ENCODE results near the gene TIMM44. TPM values are rescaled to one million over a fixed set of nuclear protein-coding genes. Genes with fewer than 3 reads are reported as not detected.

The TIMM44 gene
- total RNA-seq, 2 experiments from 2014 or later, result 66.5 to 68.5 TPM

DNA sequence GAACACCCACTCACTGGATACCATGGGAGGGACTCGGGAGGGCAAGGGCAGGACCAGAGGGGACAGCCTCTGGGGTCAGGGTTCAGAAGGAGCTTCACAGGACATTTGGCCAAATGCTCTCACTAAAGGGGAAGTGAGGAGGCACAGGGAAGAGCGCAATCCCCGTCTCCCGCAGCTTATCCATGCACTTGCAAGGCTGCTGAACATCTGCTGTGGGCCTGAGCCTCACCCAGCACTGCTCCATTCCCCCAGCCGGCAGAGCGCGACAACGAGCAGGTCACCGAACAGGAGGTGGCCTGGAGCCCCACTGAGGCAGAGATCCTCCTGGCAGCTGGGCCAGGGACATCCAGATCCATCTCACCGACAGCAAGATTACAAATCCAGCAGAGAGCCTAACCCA lies 38.6 kb upstream of the TIMM44 start:
- DNase-seq, result no peak
- H3K4me3 Mint-ChIP-seq, result no peak overlapping the region
- no peaks in the 10 kb centered on the region for H3K4me1 Mint-ChIP-seq (ENCODE audit: low read depth)
- POLR2A ChIA-PET, result no interaction called here
- H3K27me3 Mint-ChIP-seq, result no peaks in the 10 kb centered on the region
- intact Hi-C loops (cut with micrococcal nuclease), result no loop called here
- H3K36me3 Mint-ChIP-seq, result peaks cover 18% of the 10 kb centered on the region
- CTCF ChIA-PET, result no interaction called here
- no peak overlapping the region for H3K27ac Mint-ChIP-seq
- H3K9me3 Mint-ChIP-seq, result no peaks in the 10 kb centered on the region

DNA sequence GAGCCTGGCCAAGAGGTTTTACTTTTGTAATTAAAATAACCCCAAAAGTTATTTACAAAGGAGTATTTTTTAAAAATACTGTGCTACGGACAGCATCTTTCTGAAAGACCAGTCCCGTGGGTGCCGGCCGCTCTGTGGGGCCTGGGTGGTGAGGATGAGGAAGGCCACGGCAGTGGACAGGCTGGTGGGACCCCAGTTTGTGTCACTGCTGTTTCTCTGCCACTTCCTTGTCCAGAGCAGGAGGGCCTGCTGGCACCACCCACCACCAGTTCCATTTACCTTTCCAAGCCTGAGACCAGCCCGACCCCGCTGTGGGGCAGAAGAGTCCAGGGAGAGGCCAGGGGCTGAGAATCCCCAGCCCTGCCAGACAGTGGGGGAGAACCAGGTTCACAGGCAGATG lies 38.2 kb upstream of the TIMM44 start:
- ChIA-PET POLR2A (no interaction called here), CTCF (no interaction called here)

DNA sequence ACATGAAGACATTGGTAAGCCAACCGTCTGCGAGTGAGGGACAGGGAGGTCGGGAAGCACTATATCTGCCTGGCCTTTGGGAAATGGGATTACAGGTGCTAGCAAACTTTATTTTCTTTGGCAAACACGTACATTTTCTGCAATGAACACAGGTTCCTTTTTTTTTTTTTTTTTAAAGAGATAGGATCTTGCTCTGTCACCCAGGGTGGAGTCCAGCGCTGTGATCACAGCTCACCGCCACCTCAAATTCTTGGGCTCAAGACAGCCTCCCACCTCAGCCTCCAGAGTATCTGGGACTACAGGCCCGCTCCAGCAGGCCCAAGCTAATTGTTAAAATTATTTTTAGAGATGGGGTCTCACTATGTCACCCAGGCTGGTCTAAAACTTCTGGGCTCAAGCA lies 37.7 kb upstream of the TIMM44 start:
- Mint-ChIP-seq H3K27me3 (no peaks in the 10 kb centered on the region), H3K9me3 (no peaks in the 10 kb centered on the region), H3K36me3 (peaks cover 15% of the 10 kb centered on the region), H3K4me1 (ENCODE audit: low read depth) (no peaks in the 10 kb centered on the region), H3K4me3 (no peak overlapping the region), H3K27ac (no peak overlapping the region)
- ChIA-PET POLR2A (no interaction called here), CTCF (no interaction called here)
- no peak for DNase-seq
- intact Hi-C loops (cut with micrococcal nuclease), result no loop called here

More for the DNA sequence above, 38.2 kb upstream of the TIMM44 start:
- H3K36me3 Mint-ChIP-seq, result peaks cover 17% of the 10 kb centered on the region
- H3K4me1 Mint-ChIP-seq (ENCODE audit: low read depth), result no peaks in the 10 kb centered on the region
- intact Hi-C loops (cut with micrococcal nuclease), result no loop called here
- no peak overlapping the region for H3K27ac Mint-ChIP-seq
- no peaks in the 10 kb centered on the region for H3K9me3 Mint-ChIP-seq
- no peak for DNase-seq
- no peak overlapping the region for H3K4me3 Mint-ChIP-seq
- H3K27me3 Mint-ChIP-seq, result no peaks in the 10 kb centered on the region

DNA sequence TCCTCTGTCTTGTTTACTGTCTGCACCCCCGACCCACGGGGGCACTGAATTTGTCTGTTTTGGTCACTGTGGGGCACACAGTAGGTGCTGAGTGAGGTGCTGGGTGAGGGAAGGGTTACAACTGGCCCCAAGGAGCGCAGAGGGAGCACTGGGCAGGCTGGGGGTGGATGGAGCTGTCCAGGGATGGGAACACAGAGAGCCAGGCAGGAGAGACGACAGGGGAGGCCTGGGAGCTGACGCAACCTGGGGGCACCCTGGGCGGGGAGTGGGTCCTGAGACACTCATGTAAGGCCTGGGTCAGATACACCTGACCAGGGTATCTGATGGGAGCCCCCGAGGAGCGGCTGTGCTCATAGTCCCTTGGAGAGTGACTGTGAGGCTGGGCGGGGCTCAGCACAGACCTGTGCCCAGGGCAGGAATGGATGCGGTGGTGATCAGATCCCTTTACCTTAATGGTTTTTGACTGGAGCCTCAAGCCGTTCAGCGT lies 37.2 kb upstream of the TIMM44 start:
- Mint-ChIP-seq H3K36me3 (peaks cover 12% of the 10 kb centered on the region), H3K27me3 (no peaks in the 10 kb centered on the region)

DNA sequence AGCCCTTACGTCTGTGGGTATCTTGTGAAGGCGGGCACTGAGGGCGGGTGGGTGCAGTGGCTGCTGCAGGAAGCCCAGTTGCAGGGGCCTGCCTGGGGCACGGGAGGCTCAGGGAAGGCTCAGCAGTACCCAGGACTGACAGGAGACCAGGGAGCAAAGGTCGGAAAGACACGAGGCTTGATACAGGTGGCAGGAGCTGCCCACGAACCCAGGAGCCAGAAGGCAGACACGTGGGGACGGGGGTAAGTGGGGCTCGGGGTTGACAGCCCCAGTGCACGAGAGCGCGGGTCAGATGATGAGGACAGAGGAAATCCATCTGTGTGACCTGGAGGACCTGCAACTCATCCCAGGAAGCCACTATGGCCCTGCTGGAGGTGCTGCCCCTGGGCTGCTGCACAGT lies 36.7 kb upstream of the TIMM44 start:
- CTCF ChIA-PET, result no interaction called here

More for the DNA sequence above, 37.2 kb upstream of the TIMM44 start:
- Mint-ChIP-seq H3K4me1 (ENCODE audit: low read depth) (no peaks in the 10 kb centered on the region), H3K4me3 (no peak overlapping the region), H3K27ac (no peak overlapping the region), H3K9me3 (no peaks in the 10 kb centered on the region)
- ChIA-PET POLR2A (no interaction called here), CTCF (no interaction called here)
- intact Hi-C loops (cut with micrococcal nuclease), result no loop called here
- DNase-seq, result no peak

DNA sequence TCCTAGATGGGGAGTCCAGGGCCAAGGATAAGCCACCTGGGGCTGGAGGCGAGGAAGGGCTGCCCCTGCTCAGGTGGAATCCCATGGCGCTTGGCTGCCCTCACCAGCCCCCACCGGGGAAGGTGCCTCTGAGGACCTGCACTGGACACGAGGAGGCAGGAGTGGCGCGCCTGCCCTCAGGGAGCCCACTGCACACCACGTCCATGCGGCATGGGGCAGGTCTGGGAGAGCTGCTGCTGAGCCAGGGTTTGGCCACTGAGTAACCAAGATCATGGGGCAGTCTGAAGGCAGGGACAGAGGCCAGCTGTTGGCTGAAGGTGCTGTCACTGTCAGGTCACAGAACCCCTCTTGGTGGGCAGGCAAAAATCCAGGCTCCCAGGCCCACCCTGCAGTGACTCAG lies 36.1 kb upstream of the TIMM44 start:
- H3K4me1 Mint-ChIP-seq (ENCODE audit: low read depth), result no peaks in the 10 kb centered on the region
- intact Hi-C loops (cut with micrococcal nuclease), result no loop called here
- H3K36me3 Mint-ChIP-seq, result peaks cover 11% of the 10 kb centered on the region
- H3K4me3 Mint-ChIP-seq, result no peak overlapping the region
- H3K27ac Mint-ChIP-seq, result no peak overlapping the region
- ChIA-PET CTCF (no interaction called here), POLR2A (no interaction called here)
- H3K9me3 Mint-ChIP-seq, result no peaks in the 10 kb centered on the region
- no peaks in the 10 kb centered on the region for H3K27me3 Mint-ChIP-seq
- no peak for DNase-seq

More for the DNA sequence above, 36.7 kb upstream of the TIMM44 start:
- H3K27me3 Mint-ChIP-seq, result no peaks in the 10 kb centered on the region
- intact Hi-C loops (cut with micrococcal nuclease), result no loop called here
- H3K4me1 Mint-ChIP-seq (ENCODE audit: low read depth), result no peaks in the 10 kb centered on the region
- no peak for DNase-seq
- no peak overlapping the region for H3K27ac Mint-ChIP-seq
- no peak overlapping the region for H3K4me3 Mint-ChIP-seq
- no peaks in the 10 kb centered on the region for H3K9me3 Mint-ChIP-seq
- peaks cover 13% of the 10 kb centered on the region for H3K36me3 Mint-ChIP-seq
- POLR2A ChIA-PET, result no interaction called here

DNA sequence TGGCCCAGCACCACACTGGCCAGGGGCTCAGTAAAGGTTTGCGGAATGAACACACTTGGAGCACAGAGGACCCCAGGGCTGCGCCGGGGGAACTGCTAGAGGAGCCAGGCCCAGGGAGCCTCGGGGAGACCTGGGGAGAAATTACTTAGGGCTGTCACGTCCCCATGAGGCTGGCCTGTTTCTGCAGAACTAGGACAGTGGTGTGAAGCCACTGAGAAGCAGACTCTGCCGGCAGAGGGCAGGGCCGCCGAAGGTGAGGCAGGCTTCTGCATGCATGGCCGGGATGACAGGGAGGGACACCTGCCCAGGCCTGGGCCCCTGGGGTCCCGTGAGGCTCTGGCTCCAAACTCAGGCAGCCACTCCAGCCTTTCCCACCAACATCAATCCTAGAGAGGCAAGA lies 35.5 kb upstream of the TIMM44 start:
- ChIA-PET CTCF (no interaction called here), POLR2A (no interaction called here)
- peaks cover 15% of the 10 kb centered on the region for H3K36me3 Mint-ChIP-seq
- no peak overlapping the region for H3K4me3 Mint-ChIP-seq
- no peak for DNase-seq
- H3K27ac Mint-ChIP-seq, result no peak overlapping the region
- no peaks in the 10 kb centered on the region for H3K4me1 Mint-ChIP-seq (ENCODE audit: low read depth)
- intact Hi-C loops (cut with micrococcal nuclease), result no loop called here
- no peaks in the 10 kb centered on the region for H3K27me3 Mint-ChIP-seq
- no peaks in the 10 kb centered on the region for H3K9me3 Mint-ChIP-seq

DNA sequence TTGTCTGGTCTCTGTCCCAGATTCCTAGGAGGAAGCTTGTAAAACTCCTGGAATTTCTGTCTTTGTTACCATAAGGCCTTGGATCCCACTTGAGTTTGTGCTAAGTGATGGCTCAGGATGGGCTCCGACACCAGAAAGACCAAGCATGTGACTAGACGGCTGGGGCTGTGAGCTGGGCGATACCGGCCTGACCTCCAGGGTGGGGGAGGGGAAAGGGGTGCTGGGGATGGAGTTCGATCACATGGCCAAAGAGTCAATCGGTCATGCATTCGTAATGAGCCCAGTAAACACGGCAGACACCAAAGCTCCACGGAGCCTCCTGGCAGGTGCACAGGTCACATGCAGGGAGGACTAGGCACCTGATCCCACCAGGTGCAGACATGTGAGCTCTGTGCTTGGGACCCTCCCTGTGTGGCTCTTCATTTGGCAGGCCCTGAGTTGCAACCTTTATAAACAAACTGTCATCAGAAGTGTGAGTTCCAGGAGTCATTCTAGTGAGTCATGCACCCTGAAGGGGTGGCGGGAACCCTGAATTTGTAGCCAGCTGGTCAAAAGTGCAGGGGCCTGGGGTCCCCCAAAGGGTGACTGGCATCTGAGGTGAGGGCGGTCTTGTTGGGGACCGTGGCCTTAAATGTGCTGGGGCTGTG lies 34.8 kb upstream of the TIMM44 start:
- POLR2A ChIA-PET, result no interaction called here
- H3K27ac Mint-ChIP-seq, result no peak overlapping the region
- H3K4me1 Mint-ChIP-seq (ENCODE audit: low read depth), result no peaks in the 10 kb centered on the region
- peaks cover 22% of the 10 kb centered on the region for H3K36me3 Mint-ChIP-seq
- H3K9me3 Mint-ChIP-seq, result no peaks in the 10 kb centered on the region
- H3K27me3 Mint-ChIP-seq, result no peaks in the 10 kb centered on the region
- no peak for DNase-seq
- H3K4me3 Mint-ChIP-seq, result no peak overlapping the region
- intact Hi-C loops (cut with micrococcal nuclease), result no loop called here
- CTCF ChIA-PET, result no interaction called here

DNA sequence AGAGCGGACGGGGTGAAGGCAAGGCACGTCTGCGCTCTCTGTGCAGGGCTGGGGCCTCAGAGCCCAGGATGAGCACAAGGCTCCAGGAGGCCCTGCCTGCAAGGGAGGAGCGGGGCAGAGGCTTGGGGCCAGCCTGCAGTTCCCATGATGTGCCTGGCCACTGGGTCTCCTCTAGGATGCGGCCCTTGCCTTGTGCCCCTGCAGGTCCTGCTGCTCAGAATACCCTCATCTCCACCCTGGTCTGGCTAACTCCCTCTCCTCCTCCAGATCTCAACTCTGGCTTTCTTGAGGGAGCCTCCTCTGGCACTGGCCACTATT lies 34.2 kb upstream of the TIMM44 start:
- DNase-seq, result no peak
- H3K4me3 Mint-ChIP-seq, result no peak overlapping the region
- H3K9me3 Mint-ChIP-seq, result no peaks in the 10 kb centered on the region
- CTCF ChIA-PET, result no interaction called here
- intact Hi-C loops (cut with micrococcal nuclease), result no loop called here
- no peaks in the 10 kb centered on the region for H3K27me3 Mint-ChIP-seq
- no peak overlapping the region for H3K27ac Mint-ChIP-seq
- no peaks in the 10 kb centered on the region for H3K4me1 Mint-ChIP-seq (ENCODE audit: low read depth)
- H3K36me3 Mint-ChIP-seq, result peaks cover 22% of the 10 kb centered on the region
- POLR2A ChIA-PET, result no interaction called here

DNA sequence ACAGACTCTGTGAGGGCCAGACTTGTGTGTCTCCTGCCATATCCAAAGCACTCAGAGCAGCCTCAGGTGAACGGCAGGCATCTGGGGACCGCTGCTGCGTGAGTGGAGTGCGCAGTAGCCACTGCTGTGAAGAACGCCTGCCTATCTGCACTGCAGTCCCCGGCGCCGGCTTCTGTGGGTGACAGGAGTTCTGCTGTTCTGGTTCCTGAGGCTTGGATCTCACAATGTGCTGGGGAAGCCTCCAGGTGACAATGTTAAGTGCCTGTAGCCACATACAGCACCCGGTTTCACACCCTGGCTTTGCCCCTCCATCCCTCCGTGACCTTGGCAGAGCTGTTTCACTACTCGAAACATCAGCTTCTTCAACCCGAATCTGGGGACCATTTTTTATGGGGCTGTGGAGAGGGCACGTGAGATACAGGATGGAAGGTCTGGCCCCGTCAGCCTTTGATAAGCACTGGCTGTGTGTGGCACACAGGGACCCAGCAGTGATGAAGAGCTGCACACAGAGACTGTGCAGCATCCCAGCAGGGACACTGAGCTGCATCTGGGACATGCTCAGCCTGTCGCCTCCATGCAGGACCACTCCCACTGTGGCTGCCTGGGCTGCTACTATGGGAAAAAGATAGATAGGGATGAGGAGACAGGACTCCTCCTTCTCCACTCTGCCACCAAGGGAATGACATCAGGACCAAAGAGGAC lies 33.7 kb upstream of the TIMM44 start:
- no peaks in the 10 kb centered on the region for H3K9me3 Mint-ChIP-seq
- no peak for DNase-seq
- H3K4me3 Mint-ChIP-seq, result no peak overlapping the region
- peaks cover 21% of the 10 kb centered on the region for H3K36me3 Mint-ChIP-seq
- no peaks in the 10 kb centered on the region for H3K27me3 Mint-ChIP-seq
- no peaks in the 10 kb centered on the region for H3K4me1 Mint-ChIP-seq (ENCODE audit: low read depth)
- ChIA-PET CTCF (no interaction called here), POLR2A (no interaction called here)
- intact Hi-C loops (cut with micrococcal nuclease), result no loop called here
- H3K27ac Mint-ChIP-seq, result no peak overlapping the region

DNA sequence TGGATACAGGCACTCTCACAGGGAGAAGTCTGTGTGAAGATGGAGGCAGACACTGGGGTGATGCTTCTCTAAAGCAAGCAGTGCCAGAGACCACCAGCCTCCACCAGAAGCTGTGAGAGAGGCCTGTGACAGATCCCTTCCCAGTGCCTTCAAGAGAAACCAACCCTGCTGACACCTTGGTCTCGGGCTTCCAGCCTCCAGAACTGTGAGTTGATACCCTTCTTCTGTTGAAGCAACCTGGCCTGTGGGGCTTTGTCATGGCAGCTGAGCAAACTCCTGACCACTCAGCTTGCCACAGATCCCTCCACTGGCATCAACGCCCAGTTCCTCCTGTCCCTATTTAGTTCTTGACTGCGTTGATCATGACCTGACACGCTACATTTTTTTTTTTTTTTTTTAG lies 33.0 kb upstream of the TIMM44 start:
- intact Hi-C loops (cut with micrococcal nuclease), result no loop called here
- H3K4me3 Mint-ChIP-seq, result no peak overlapping the region
- no peaks in the 10 kb centered on the region for H3K4me1 Mint-ChIP-seq (ENCODE audit: low read depth)
- H3K36me3 Mint-ChIP-seq, result peaks cover 21% of the 10 kb centered on the region
- ChIA-PET CTCF (no interaction called here), POLR2A (interaction anchor here (0.7 kb wide), 1 partner anchor 44 kb away, joined by 3 read pairs; no protein-coding TSS in a partner anchor)
- no peak overlapping the region for H3K27ac Mint-ChIP-seq
- H3K9me3 Mint-ChIP-seq, result no peaks in the 10 kb centered on the region
- no peaks in the 10 kb centered on the region for H3K27me3 Mint-ChIP-seq
- DNase-seq, result no peak

DNA sequence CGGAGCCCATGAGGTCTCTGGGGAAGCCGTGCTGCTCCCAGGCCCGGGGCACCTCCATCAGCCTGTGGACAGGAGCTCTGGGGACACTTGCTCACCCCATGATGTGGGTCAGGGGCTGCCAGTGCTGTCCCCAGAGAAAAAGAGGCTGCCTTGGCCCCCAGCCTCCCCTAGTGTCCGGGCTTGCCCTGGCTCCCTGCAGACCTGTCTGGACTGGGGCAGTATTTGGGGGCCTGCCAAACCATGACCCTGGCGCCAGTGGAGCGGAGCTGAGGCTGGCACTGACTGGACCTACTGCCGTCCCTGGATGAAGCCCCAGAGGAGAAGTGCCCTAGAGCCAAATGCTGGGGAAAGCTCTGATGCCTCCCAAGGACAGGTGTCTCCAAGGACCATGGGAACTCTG lies 31.6 kb upstream of the TIMM44 start:
- H3K36me3 Mint-ChIP-seq, result peaks cover 15% of the 10 kb centered on the region
- CTCF ChIA-PET, result no interaction called here

DNA sequence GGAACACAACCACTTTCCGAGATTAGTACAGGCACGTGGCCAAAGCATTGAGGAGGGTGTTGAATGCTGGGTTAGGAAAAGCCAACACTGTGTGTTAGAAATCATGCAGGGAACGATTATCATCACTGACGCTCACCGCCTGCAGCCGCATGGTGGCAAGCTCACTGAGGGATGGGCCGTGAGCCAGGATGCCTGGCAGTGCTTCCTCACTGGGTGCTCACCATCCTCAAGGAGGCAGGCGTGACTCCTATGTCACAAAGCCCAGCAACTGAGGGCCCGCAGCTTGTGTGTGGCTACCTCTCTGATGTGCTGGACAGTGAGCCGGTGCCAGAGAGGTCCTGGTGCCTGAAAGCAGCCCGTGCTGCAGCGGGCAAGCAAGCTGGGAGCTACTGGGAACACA lies 30.4 kb upstream of the TIMM44 start:
- H3K36me3 Mint-ChIP-seq, result peaks cover 13% of the 10 kb centered on the region

More for the DNA sequence above, 31.6 kb upstream of the TIMM44 start:
- no peak for DNase-seq
- Mint-ChIP-seq H3K27me3 (no peaks in the 10 kb centered on the region), H3K4me1 (ENCODE audit: low read depth) (no peaks in the 10 kb centered on the region), H3K4me3 (no peak overlapping the region), H3K9me3 (no peaks in the 10 kb centered on the region), H3K27ac (no peak overlapping the region)
- POLR2A ChIA-PET, result no interaction called here
- intact Hi-C loops (cut with micrococcal nuclease), result no loop called here

More for the DNA sequence above, 30.4 kb upstream of the TIMM44 start:
- H3K27ac Mint-ChIP-seq, result no peak overlapping the region
- H3K4me3 Mint-ChIP-seq, result no peak overlapping the region
- CTCF ChIA-PET, result no interaction called here
- POLR2A ChIA-PET, result no interaction called here
- H3K27me3 Mint-ChIP-seq, result no peaks in the 10 kb centered on the region
- H3K9me3 Mint-ChIP-seq, result no peaks in the 10 kb centered on the region
- intact Hi-C loops (cut with micrococcal nuclease), result no loop called here
- no peaks in the 10 kb centered on the region for H3K4me1 Mint-ChIP-seq (ENCODE audit: low read depth)
- DNase-seq, result no peak
